Measurements from ENCODE around the gene ZNF561.

Gene ZNF561

DNA sequence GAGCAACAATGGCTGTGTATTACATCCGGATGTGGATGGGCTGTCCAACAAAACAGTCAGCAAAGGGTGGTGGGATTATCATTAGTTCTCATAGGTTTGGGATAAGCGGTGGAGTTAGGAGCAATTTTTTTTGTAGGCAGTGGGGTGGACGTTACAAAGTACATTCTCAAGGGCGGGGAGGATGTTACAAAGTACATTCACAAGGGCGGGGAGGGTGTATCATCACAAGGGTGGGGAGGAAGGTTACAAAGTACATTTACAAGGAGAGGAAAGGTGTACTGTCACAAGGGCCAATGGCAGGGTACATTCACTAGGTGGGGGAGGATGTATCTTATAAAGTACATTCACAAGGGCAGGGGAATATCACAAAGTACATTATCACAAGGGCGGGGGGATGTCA lies 20.8 kb upstream of the ZNF561 start:
- H3K9me3 ChIP-seq (ENCODE audit: low read depth, low read length), result no peaks in the 10 kb centered on the region
- no peak overlapping the region for H3K27ac ChIP-seq
- no peak overlapping the region for H3K4me3 ChIP-seq
- H3K9ac ChIP-seq (ENCODE audit: insufficient read length), result no peak overlapping the region
- TF ChIP-seq FOXP2 (optimal IDR thresholded peaks at IDR 0.05; ENCODE audit: control extremely low read depth, extremely low read length, insufficient read depth) (no peak), EZH2 (IDR thresholded peaks at IDR 0.05) (no peak), POLR2AphosphoS5 (IDR thresholded peaks at IDR 0.05; ENCODE audit: borderline replicate concordance, low read depth, low read length) (no peak)
- no peaks in the 10 kb centered on the region; the same call in 1 of the 2 replicates for H3K36me3 ChIP-seq (ENCODE audit: insufficient read depth, low read length)
- no peak for DNase-seq (ENCODE audit: low read depth, low spot score)

- no peaks in the 10 kb centered on the region for H3K9me3 ChIP-seq (ENCODE audit: low read depth, low read length)
- no peaks in the 10 kb centered on the region; the same call in 1 of the 2 replicates for H3K36me3 ChIP-seq (ENCODE audit: insufficient read depth, low read length)
- no peak overlapping the region for H3K9ac ChIP-seq (ENCODE audit: insufficient read length)
- DNase-seq (ENCODE audit: low read depth, low spot score), result no peak
- H3K27ac ChIP-seq, result no peak overlapping the region
- TF ChIP-seq POLR2AphosphoS5 (IDR thresholded peaks at IDR 0.05; ENCODE audit: borderline replicate concordance, low read depth, low read length) (no peak), FOXP2 (optimal IDR thresholded peaks at IDR 0.05; ENCODE audit: control extremely low read depth, extremely low read length, insufficient read depth) (no peak), EZH2 (IDR thresholded peaks at IDR 0.05) (no peak)
- H3K4me3 ChIP-seq, result no peak overlapping the region
These were observed 19.9 kb upstream of the ZNF561 start for GRCh38 chr19:9640956-9641355.

- no peaks in the 10 kb centered on the region for H3K9me3 ChIP-seq (ENCODE audit: low read depth, low read length)
- no peak overlapping the region for H3K9ac ChIP-seq (ENCODE audit: insufficient read length)
- H3K36me3 ChIP-seq (ENCODE audit: insufficient read depth, low read length), result peaks cover 3% of the 10 kb centered on the region; the same call in 1 of the 2 replicates
- H3K4me3 ChIP-seq, result no peak overlapping the region
- TF ChIP-seq EZH2 (IDR thresholded peaks at IDR 0.05) (no peak), POLR2AphosphoS5 (IDR thresholded peaks at IDR 0.05; ENCODE audit: borderline replicate concordance, low read depth, low read length) (no peak), FOXP2 (optimal IDR thresholded peaks at IDR 0.05; ENCODE audit: control extremely low read depth, extremely low read length, insufficient read depth) (no peak)
- H3K27ac ChIP-seq, result no peak overlapping the region
- no peak for DNase-seq (ENCODE audit: low read depth, low spot score)
These were observed 15.0 kb upstream of the ZNF561 start for GRCh38 chr19:9636018-9636417.

- Histone ChIP-seq H3K27ac (no peak overlapping the region), H3K4me3 (no peak overlapping the region), H3K36me3 (ENCODE audit: insufficient read depth, low read length) (peaks cover 1% of the 10 kb centered on the region; the same call in 1 of the 2 replicates), H3K9ac (ENCODE audit: insufficient read length) (no peak overlapping the region), H3K9me3 (ENCODE audit: low read depth, low read length) (no peaks in the 10 kb centered on the region)
- no peak for DNase-seq (ENCODE audit: low read depth, low spot score)
- no peak for TF ChIP-seq EZH2 (IDR thresholded peaks at IDR 0.05)
- TF ChIP-seq FOXP2 (optimal IDR thresholded peaks at IDR 0.05; ENCODE audit: control extremely low read depth, extremely low read length, insufficient read depth), result no peak
- TF ChIP-seq POLR2AphosphoS5 (IDR thresholded peaks at IDR 0.05; ENCODE audit: borderline replicate concordance, low read depth, low read length), result no peak
These were observed 6.8 kb upstream of the ZNF561 start for GRCh38 chr19:9627856-9628255.

DNA sequence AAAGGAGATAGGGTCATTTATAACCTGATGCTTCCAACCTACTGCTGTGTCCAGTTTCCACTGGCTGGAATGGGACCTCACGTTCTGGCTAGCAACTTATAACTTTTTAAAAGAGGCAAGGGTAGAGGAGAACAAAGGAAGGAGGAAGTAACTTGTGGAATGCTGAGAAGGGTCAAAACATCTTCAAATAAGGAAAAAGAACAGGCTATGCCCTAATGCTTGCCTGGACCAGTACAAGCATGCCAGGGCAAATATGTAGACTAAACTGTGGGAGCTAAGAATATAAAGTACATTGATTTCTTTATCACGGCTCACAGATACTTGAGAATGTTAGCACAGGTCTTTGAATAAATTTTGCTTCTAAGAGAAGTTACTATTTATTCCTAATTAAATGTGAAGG lies 1.5 kb upstream of the ZNF561 start:
- no peak overlapping the region for H3K9ac ChIP-seq (ENCODE audit: insufficient read length)
- no peak overlapping the region for H3K4me3 ChIP-seq
- H3K36me3 ChIP-seq (ENCODE audit: insufficient read depth, low read length), result peaks cover 19% of the 10 kb centered on the region
- H3K27ac ChIP-seq, result no peak overlapping the region
- DNase-seq (ENCODE audit: low read depth, low spot score), result no peak
- TF ChIP-seq FOXP2 (optimal IDR thresholded peaks at IDR 0.05; ENCODE audit: control extremely low read depth, extremely low read length, insufficient read depth) (no peak), POLR2AphosphoS5 (IDR thresholded peaks at IDR 0.05; ENCODE audit: borderline replicate concordance, low read depth, low read length) (no peak), EZH2 (IDR thresholded peaks at IDR 0.05) (no peak)
- no peaks in the 10 kb centered on the region for H3K9me3 ChIP-seq (ENCODE audit: low read depth, low read length)

- no peaks in the 10 kb centered on the region for H3K9me3 ChIP-seq (ENCODE audit: low read depth, low read length)
- H3K27ac ChIP-seq, result peak overlapping the region; percentile 95
- peaks cover 35% of the 10 kb centered on the region for H3K36me3 ChIP-seq (ENCODE audit: insufficient read depth, low read length)
- no peak for DNase-seq (ENCODE audit: low read depth, low spot score)
- peak overlapping the region; percentile 96 for H3K9ac ChIP-seq (ENCODE audit: insufficient read length)
- no peak for TF ChIP-seq FOXP2 (optimal IDR thresholded peaks at IDR 0.05; ENCODE audit: control extremely low read depth, extremely low read length, insufficient read depth)
- no peak for TF ChIP-seq POLR2AphosphoS5 (IDR thresholded peaks at IDR 0.05; ENCODE audit: borderline replicate concordance, low read depth, low read length)
- no peak for TF ChIP-seq EZH2 (IDR thresholded peaks at IDR 0.05)
- H3K4me3 ChIP-seq, result peak overlapping the region; percentile 85
These were observed 233 bp downstream of the ZNF561 start for GRCh38 chr19:9620842-9621155.

DNA sequence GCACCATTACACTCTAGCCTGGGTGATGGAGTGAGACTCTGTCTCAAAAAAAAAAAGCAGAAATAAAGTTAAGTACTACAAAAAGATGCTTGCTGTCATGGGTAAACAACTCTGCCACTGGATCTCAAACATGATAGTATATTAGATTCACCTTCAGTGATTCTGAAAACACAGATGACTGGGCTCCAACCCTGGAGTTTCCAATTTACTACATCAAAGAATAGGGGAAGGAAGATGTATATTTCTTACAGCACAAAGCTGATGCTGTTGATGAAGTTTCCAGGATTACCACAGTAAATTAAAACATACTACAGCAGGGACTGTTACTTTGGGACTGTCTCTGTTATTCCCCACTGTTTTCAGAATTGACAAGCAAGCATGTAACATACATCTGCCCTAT lies 5.2 kb downstream of the ZNF561 start:
- Histone ChIP-seq H3K9ac (ENCODE audit: insufficient read length) (no peak overlapping the region), H3K9me3 (ENCODE audit: low read depth, low read length) (peaks cover 16% of the 10 kb centered on the region), H3K4me3 (no peak overlapping the region), H3K36me3 (ENCODE audit: insufficient read depth, low read length) (peaks cover 85% of the 10 kb centered on the region), H3K27ac (no peak overlapping the region)
- TF ChIP-seq POLR2AphosphoS5 (IDR thresholded peaks at IDR 0.05; ENCODE audit: borderline replicate concordance, low read depth, low read length), result no peak
- no peak for TF ChIP-seq EZH2 (IDR thresholded peaks at IDR 0.05)
- no peak for TF ChIP-seq FOXP2 (optimal IDR thresholded peaks at IDR 0.05; ENCODE audit: control extremely low read depth, extremely low read length, insufficient read depth)
- no peak for DNase-seq (ENCODE audit: low read depth, low spot score)

- no peak for DNase-seq (ENCODE audit: low read depth, low spot score)
- Histone ChIP-seq H3K4me3 (no peak overlapping the region), H3K27ac (no peak overlapping the region), H3K36me3 (ENCODE audit: insufficient read depth, low read length) (peaks cover 73% of the 10 kb centered on the region), H3K9ac (ENCODE audit: insufficient read length) (no peak overlapping the region), H3K9me3 (ENCODE audit: low read depth, low read length) (peaks cover 27% of the 10 kb centered on the region)
- TF ChIP-seq EZH2 (IDR thresholded peaks at IDR 0.05) (no peak), FOXP2 (optimal IDR thresholded peaks at IDR 0.05; ENCODE audit: control extremely low read depth, extremely low read length, insufficient read depth) (no peak), POLR2AphosphoS5 (IDR thresholded peaks at IDR 0.05; ENCODE audit: borderline replicate concordance, low read depth, low read length) (no peak)
These were observed 10.4 kb downstream of the ZNF561 start for GRCh38 chr19:9610484-9611113.

- H3K36me3 ChIP-seq (ENCODE audit: insufficient read depth, low read length), result peaks cover 56% of the 10 kb centered on the region
- peaks cover 25% of the 10 kb centered on the region for H3K9me3 ChIP-seq (ENCODE audit: low read depth, low read length)
- no peak overlapping the region for H3K4me3 ChIP-seq
- H3K27ac ChIP-seq, result no peak overlapping the region
- no peak for TF ChIP-seq FOXP2 (optimal IDR thresholded peaks at IDR 0.05; ENCODE audit: control extremely low read depth, extremely low read length, insufficient read depth)
- TF ChIP-seq EZH2 (IDR thresholded peaks at IDR 0.05), result no peak
- no peak for TF ChIP-seq POLR2AphosphoS5 (IDR thresholded peaks at IDR 0.05; ENCODE audit: borderline replicate concordance, low read depth, low read length)
- DNase-seq (ENCODE audit: low read depth, low spot score), result no peak
- no peak overlapping the region for H3K9ac ChIP-seq (ENCODE audit: insufficient read length)
These were observed 12.1 kb downstream of the ZNF561 start for GRCh38 chr19:9608912-9609311.
